ENCODE results near the gene SLC8A3.
"Not testable (repeated sequence)": the region's sequence is repeated elsewhere in the genome, so short reads cannot be mapped to it uniquely, and the experiment has no call there.

SLC8A3 gene, protein sequence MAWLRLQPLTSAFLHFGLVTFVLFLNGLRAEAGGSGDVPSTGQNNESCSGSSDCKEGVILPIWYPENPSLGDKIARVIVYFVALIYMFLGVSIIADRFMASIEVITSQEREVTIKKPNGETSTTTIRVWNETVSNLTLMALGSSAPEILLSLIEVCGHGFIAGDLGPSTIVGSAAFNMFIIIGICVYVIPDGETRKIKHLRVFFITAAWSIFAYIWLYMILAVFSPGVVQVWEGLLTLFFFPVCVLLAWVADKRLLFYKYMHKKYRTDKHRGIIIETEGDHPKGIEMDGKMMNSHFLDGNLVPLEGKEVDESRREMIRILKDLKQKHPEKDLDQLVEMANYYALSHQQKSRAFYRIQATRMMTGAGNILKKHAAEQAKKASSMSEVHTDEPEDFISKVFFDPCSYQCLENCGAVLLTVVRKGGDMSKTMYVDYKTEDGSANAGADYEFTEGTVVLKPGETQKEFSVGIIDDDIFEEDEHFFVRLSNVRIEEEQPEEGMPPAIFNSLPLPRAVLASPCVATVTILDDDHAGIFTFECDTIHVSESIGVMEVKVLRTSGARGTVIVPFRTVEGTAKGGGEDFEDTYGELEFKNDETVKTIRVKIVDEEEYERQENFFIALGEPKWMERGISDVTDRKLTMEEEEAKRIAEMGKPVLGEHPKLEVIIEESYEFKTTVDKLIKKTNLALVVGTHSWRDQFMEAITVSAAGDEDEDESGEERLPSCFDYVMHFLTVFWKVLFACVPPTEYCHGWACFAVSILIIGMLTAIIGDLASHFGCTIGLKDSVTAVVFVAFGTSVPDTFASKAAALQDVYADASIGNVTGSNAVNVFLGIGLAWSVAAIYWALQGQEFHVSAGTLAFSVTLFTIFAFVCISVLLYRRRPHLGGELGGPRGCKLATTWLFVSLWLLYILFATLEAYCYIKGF

DNA sequence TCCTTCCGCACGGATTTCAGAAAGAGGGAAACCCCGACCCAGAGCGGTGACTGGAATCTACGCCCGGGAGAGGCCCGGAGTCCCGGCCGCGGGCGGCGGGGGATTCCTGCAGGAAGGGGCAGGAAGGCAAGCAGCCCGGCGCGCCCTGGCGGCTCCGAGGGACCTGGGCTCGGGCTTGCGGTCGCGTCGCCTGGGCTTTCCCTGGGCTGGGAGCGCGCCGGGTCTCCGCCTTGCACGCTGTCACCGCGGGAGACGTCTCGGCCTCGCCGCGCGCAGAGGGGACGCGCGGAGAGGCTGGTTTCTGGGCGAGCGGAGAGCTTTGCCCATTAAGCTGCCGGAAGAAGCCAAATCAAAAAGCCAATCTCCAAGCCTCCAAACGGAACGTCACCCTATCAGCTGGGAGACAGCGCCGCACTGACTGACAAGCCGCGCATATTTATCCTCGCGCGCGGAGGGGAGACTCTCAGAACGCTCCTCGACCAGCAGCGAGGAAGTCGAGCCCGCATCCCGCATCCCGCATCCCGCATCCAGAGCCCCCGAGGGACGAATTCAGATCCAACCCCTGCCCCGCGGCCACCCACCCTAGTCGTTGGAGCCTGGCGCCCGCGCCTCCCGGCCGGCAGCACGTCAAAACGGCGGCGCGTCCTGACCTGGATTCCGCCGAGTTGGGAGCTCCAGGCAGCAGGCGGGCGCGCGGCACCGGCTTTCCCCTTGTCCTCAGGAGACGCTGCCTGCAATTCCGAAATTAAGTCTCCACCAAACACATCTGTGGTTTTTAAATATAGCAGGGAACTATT lies at the start of gene SLC8A3:
Gene SLC8A3 (minus strand): TSS at position 293 of the 797 bp plus-strand sequence. CDS start 20,529 bp downstream, outside the sequence.
- Mint-ChIP-seq H3K27ac (peak within 1 kb of the TSS; percentile 74), H3K4me3 (peak within 1 kb of the TSS; percentile 74), H3K9me3 (no peaks in the 10 kb centered on the region), H3K36me3 (no peaks in the 10 kb centered on the region), H3K4me1 (peaks cover 26% of the 10 kb centered on the region)
- DNase-seq (ENCODE audit: low spot score in 2 of 2), result peak in 1 of 2 donors; percentile 50
- ATAC-seq, result peak; percentile 39

DNA sequence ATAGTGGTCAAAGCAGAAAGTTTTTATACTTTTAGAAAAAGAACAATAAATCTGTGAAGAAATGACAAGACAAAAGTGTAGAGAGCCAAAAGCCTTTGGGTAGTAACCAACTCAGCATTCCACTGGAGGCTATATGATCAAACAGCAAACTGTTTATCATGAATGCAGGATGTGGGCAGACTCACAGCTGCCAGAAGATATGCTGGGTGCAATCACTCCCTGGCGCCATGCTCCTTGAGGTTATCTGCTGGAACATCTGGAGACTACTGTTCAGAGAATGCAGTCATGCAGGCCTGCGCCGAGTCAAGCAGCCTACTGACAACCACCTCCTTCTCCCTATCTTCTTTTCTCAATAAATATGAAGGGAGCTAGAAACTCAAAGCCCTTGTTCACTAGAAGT lies 49.0 kb upstream of the SLC8A3 start:
- DNase-seq (ENCODE audit: low spot score in 2 of 2) (no peak), ATAC-seq (no peak)
- H3K4me1 Mint-ChIP-seq, result no peaks in the 10 kb centered on the region
- H3K9me3 Mint-ChIP-seq, result peaks cover 3% of the 10 kb centered on the region
- no peak overlapping the region for H3K4me3 Mint-ChIP-seq
- H3K27ac Mint-ChIP-seq, result no peak overlapping the region
- H3K36me3 Mint-ChIP-seq, result no peaks in the 10 kb centered on the region

DNA sequence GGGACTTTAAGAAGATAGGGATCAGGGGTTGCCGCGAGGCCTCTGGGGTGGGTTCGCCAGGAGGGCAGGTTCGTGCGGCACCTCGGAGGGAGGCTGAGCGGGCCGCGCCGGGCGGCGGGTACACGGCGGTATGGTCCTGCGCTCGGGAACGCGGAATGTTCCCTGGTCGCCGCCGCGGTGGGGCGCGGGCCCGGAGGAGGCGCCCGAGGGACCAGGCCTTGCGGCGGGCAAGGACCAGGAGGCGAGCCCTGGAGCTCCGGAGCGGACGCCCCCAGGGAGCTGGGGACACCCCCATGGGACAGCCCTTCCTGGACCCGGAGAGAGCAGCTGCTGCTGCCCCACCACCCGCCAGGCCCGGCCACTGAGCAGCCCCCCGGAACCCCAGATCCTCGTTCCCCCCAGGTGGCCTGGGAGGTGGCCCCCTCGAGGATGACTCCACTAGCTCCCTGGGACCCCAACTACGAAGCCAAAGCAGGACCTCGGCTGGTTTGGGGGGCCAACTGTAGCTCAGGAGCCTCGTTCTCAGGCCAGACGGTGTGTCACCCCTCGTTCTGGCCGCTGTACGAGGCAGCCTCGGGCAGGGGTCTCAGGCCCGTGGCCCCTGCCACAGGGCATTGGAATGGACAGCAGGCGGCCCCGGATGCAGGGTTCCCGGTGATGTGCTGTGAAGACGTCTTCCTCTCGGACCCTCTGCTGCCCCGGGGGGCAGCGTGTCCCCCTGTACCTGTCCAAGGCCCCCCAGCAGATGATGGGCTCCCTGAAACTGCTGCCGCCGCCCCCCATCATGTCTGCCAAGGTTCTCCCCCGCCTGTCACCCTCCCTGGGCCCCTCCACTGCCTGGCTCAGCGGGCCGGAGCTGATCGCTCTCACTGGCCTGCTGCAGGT lies 45.6 kb upstream of the SLC8A3 start:
- Mint-ChIP-seq H3K36me3 (no peaks in the 10 kb centered on the region), H3K4me3 (no peak overlapping the region), H3K4me1 (no peaks in the 10 kb centered on the region), H3K27ac (no peak overlapping the region), H3K9me3 (no peaks in the 10 kb centered on the region)
- DNase-seq (ENCODE audit: low spot score in 2 of 2), result no peak
- ATAC-seq, result no peak

DNA sequence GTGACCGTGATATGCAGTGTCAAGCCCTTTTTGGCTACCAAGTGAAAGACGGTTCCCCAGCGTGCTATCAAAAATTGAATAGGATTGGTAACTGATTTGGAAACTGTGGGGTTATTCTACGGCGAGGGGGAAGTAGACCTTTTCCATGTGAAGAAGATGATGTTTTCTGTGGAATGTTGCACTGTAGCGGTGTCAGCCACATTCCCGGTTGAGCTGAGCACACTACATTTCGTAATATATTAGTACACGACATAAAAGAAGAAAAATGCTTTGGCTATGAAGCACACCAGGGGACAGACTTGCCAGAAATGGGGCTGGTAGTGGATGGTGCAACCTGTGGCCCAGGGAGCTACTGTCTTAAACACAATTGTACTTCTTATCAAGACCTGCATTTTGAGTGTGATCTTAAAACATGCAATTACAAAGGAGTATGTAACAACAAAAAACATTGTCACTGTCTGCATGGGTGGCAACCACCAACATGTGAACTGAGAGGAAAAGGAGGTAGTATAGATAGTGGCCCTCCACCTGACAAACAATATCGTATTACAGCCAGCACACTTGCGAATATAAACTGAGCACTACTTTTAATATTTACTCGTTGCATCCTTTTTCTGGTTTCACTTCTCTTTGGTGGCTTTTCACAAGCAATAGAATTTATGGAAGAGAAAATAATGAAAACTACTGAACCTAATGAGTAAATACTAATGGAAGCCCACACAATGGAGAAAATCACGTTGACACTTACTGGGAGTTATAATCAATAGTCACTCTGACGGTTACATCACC lies 43.2 kb upstream of the SLC8A3 start:
- not testable (repeated sequence) for ATAC-seq; H3K4me3 Mint-ChIP-seq; H3K9me3 Mint-ChIP-seq; DNase-seq (ENCODE audit: low spot score in 2 of 2); H3K36me3 Mint-ChIP-seq; H3K4me1 Mint-ChIP-seq; H3K27ac Mint-ChIP-seq

DNA sequence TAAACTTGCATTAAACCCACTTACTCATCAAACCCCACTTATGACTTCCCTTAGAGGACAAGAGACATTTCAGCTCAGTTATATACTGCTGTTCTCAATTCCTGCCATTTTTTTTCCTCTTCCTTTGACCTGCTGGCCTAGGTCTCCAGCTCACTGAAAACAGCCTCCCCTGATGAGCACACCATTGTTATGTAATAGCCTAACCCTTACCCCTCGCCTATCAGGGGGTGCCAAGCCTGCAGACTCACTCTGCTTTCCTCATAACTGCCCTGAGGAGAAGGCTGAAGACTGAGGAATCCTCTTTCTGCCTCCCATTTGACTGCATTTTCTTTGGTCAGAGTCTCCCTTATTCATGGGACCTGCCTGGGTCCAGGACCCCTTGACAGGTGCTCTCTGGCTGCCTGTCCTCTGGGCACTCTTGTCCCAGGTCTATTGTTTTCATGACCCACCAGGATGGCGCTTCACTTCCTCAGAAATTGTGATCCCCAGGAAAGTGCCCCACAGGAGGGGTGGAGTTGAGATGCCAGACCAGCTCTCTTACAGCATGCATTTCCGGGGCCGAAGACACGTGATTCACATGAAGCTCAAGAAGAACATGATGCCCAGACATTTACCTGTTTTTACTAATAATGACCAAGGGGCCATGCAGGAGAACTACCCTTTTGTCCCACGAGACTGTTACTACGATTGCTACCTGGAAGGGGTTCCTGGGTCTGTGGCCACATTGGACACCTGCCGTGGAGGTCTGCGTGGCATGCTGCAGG lies 41.3 kb upstream of the SLC8A3 start:
- DNase-seq (ENCODE audit: low spot score in 2 of 2); H3K4me1 Mint-ChIP-seq; H3K4me3 Mint-ChIP-seq; ATAC-seq; H3K27ac Mint-ChIP-seq; H3K36me3 Mint-ChIP-seq; H3K9me3 Mint-ChIP-seq: not testable (repeated sequence)

DNA sequence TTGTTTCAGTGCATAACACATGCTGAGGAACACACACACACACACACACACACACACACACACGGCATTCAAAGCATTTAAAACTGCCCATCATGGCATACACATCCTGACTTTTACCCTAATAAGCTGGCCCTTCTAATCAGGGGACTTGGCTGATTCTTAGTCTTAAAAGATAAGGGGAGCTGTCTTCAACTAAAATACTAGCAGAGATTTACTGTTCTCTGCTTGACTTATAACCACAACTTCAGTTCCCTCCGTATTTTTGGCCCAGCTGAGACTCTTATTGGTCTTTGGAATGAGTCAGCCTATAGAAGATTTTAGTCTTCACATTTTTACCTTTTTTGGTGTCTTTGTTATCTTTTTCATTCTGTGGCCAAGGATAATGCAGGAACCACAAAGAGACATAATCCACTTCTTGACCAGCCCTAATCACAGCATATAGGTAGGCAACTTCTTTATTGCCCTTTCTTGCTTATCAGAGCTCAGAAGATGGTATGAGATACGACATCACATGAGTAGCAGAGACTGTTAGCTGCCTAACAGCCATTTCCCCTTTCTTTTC lies 25.1 kb upstream of the SLC8A3 start:
- Mint-ChIP-seq H3K27ac (no peak overlapping the region), H3K9me3 (no peaks in the 10 kb centered on the region), H3K4me1 (no peaks in the 10 kb centered on the region), H3K4me3 (no peak overlapping the region), H3K36me3 (no peaks in the 10 kb centered on the region)
- no peak for ATAC-seq
- DNase-seq (ENCODE audit: low spot score in 2 of 2), result no peak

DNA sequence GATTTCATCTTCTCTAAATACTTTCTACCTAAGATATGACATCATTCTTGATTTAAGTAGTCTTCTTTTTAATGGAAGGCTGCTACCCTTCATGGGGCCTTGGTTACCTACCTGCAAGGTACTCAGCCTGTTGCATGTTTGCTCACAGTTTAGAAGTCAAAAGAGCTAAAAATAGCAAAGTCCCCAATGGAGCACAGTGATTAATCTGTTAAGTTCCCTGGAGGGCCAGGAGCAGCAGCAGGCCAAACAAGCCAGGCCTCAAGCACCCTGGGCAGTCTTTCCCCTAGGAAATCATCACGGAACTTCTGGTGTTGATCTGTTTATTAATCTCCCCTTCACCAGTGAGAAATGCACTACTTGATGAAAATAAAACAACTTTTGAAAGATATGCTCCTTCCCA lies 24.0 kb upstream of the SLC8A3 start:
- DNase-seq (ENCODE audit: low spot score in 2 of 2) (no peak), ATAC-seq (no peak)
- Mint-ChIP-seq H3K36me3 (no peaks in the 10 kb centered on the region), H3K9me3 (no peaks in the 10 kb centered on the region), H3K4me1 (no peaks in the 10 kb centered on the region), H3K4me3 (no peak overlapping the region), H3K27ac (no peak overlapping the region)

DNA sequence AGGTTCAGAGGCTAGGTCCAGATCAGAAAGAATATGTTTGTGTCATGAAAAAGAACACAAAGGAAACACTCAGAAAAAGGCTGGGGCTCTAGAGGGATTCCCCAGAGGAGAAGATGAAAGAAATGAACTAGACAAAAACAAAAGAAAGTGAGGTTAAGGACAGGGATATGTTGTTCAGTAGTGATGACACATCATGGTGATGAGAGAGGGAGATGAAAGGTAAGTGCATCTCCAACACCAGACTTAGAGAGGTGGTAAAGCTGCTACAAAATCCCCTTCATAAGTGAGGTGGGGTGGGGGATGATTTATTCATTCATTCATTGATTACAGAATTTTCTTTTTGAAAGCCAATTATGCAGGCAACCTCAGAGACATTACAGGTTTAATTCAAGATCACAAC lies 19.6 kb upstream of the SLC8A3 start:
- no peaks in the 10 kb centered on the region for H3K9me3 Mint-ChIP-seq
- H3K4me3 Mint-ChIP-seq, result no peak overlapping the region
- H3K4me1 Mint-ChIP-seq, result no peaks in the 10 kb centered on the region
- H3K36me3 Mint-ChIP-seq, result no peaks in the 10 kb centered on the region
- DNase-seq (ENCODE audit: low spot score in 2 of 2) (no peak), ATAC-seq (no peak)
- no peak overlapping the region for H3K27ac Mint-ChIP-seq

DNA sequence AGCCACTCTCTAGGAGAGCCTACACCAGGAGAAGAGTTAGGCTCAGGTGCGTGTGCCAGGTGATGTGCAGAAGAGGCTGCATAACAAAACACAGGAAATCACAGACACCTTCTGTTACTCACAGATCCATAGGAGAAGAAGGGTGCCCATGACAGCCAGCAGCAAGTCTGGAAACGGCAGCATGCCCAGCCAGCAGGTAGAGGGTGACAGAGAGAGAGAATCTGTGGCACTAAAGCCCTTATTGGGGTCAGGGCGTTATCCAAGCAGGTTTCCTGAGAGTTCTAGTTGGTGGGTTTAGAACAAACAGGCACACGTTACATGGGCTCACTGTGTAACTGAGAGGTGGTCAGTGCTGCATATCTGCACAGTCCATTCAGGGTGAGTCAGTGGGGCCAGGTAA lies 14.9 kb upstream of the SLC8A3 start:
- Mint-ChIP-seq H3K36me3 (no peaks in the 10 kb centered on the region), H3K4me1 (no peaks in the 10 kb centered on the region), H3K9me3 (no peaks in the 10 kb centered on the region), H3K4me3 (no peak overlapping the region), H3K27ac (no peak overlapping the region)
- ATAC-seq, result no peak
- no peak for DNase-seq (ENCODE audit: low spot score in 2 of 2)

DNA sequence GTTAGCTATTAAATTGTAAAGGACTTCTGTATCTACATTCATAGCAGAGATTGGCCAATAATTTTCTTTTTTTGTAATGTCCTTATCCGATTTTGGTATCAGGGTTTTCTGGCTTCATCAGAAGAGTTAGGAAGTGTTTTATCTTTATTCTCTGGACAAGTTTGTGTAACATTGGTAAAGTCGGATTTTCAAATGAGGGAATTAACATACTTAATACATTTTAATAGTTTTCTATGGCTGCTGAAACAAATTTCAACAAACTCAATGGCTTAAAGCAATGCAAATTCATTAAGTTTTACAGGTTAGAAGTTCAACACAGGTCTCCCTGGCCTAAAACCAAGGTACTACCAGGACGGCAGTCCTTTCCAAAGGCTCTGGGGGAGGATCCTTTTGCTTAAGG lies 13.2 kb upstream of the SLC8A3 start:
- H3K4me3 Mint-ChIP-seq, result no peak overlapping the region
- no peak for ATAC-seq
- H3K9me3 Mint-ChIP-seq, result no peaks in the 10 kb centered on the region
- H3K27ac Mint-ChIP-seq, result no peak overlapping the region
- H3K36me3 Mint-ChIP-seq, result no peaks in the 10 kb centered on the region
- no peak for DNase-seq (ENCODE audit: low spot score in 2 of 2)
- no peaks in the 10 kb centered on the region for H3K4me1 Mint-ChIP-seq

DNA sequence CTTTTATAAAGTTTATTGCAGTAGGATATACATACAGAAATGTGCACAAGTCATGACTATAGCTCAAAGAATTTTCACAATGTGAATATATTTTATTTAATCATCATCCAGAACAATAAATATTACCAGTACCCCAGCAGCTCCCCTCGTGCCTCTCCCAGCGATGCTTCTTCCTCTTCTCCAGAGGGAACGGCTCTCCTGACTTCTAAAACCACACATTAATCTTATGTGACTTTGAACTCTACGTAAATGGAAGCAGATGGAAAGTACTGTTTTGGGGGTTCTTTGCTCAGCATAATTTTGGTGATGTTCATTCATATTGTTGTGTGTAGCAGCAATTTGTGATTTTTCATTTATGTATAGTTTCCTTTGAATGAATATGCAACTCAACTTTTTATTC lies 4.6 kb upstream of the SLC8A3 start:
- peaks cover 3% of the 10 kb centered on the region for H3K9me3 Mint-ChIP-seq
- H3K4me3 Mint-ChIP-seq, result no peak overlapping the region
- H3K36me3 Mint-ChIP-seq, result no peaks in the 10 kb centered on the region
- H3K27ac Mint-ChIP-seq, result no peak overlapping the region
- H3K4me1 Mint-ChIP-seq, result peaks cover 9% of the 10 kb centered on the region
- DNase-seq (ENCODE audit: low spot score in 2 of 2) (no peak), ATAC-seq (no peak)

DNA sequence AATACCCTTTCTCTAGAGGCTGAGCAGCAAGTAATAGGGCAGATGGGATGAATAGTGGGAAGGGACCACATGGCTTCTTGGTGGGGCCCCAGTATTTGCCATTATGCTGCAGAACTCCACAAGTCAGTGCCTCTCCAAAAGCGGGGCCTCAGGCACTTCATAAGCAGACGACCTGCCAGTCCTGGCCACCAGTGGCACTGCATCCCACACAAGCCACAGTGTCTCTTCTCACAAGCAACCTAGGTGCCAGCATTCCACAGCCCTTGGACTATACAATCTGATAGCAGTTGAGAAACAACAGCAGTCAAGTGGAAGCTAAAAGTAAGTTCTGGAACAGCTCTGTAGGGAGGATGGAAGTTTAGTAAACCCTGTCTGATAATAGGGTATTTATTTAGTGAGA lies 4.2 kb upstream of the SLC8A3 start:
- H3K4me3 Mint-ChIP-seq, result no peak overlapping the region
- DNase-seq (ENCODE audit: low spot score in 2 of 2) (no peak), ATAC-seq (peak; percentile 38)
- H3K9me3 Mint-ChIP-seq, result peaks cover 3% of the 10 kb centered on the region
- no peak overlapping the region for H3K27ac Mint-ChIP-seq
- H3K36me3 Mint-ChIP-seq, result no peaks in the 10 kb centered on the region
- peaks cover 13% of the 10 kb centered on the region for H3K4me1 Mint-ChIP-seq

DNA sequence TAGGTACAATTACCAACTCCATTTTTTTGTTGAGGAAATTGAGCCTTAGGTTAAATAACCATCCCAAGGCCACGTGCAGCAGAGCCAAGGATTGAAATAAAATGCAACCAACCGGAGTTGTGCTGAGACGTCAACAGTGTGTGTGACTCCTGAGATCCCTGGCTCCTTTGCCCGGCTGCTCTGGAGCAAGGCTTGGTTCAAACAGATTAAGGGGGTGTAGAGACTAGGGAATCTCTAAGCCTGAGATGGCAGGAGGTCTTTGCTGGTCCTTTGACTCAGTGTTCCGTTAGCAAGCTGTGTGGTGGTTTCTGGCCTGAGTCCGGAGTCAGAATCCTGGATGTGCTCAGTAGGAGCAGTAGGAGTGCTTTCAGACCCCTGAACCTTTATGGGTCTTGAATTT lies 1.4 kb upstream of the SLC8A3 start:
- Mint-ChIP-seq H3K9me3 (peaks cover 3% of the 10 kb centered on the region), H3K36me3 (no peaks in the 10 kb centered on the region), H3K4me3 (no peak overlapping the region), H3K4me1 (peaks cover 26% of the 10 kb centered on the region), H3K27ac (no peak overlapping the region)
- ATAC-seq, result no peak
- no peak for DNase-seq (ENCODE audit: low spot score in 2 of 2)

Measured in stimulated activated effector memory CD8-positive, alpha-beta T cell treated with anti-CD3 and anti-CD28 coated beads, Interleukin-12 subunit alpha, Interleukin-12 subunit beta, amount 100 ng/mL, for 72 hours (primary cell).